Endometrial microvascular endothelial cells (primary cell): ENCODE data around the gene UBB. TPM values are rescaled to one million over a fixed set of nuclear protein-coding genes. Genes with fewer than 3 reads are reported as not detected.
"Not testable (repeated sequence)": the region's sequence is repeated elsewhere in the genome, so short reads cannot be mapped to it uniquely, and the experiment has no call there.

Experiments
- in situ Hi-C: cut with HindIII; loops from 2 replicates; pipeline ENCODE4 v1.10.0; 2017; ENCODE audit warnings: low sequenced_read_pairs, low pct_unique_long_range_greater_than_20kb; ENCODE audit errors: inconsistent ontology term
- total RNA-seq: library from RNA; depleted of rRNA; stranded (reverse); fragments of >200 nt; gene quantifications from one replicate; pipeline ENCODE4 v1.2.3, GENCODE V29; 2015; ENCODE audit errors: inconsistent ontology term

The UBB gene
- total RNA-seq, 1 donor from 2014 or later: 1,239 TPM

DNA sequence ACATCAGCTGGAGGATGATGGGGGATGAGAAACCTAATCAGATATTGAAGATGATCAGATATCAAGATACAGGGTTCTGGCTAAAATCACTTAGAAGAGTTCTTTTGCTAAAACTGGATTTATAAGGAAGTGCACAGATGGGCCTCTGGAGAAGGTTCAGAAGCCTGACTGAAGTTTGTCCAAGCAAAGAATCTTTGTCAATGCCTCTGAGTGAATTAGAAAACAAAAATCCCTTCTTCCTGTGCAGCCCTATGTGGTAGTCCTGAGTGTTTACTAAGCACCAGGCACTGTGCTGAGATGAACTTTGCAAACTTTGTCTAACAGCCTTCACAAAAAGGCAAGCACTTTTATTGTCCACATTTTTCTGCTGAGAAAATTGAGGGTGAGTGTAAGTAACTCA is 16.3 kb upstream of the UBB start:
- in situ Hi-C loops: no loop called here

- in situ Hi-C loops: no loop called here
These were observed 9.1 kb upstream of the UBB start for GRCh38 chr17:16371742-16372141.

- in situ Hi-C loops: no loop called here
These were observed 6.5 kb upstream of the UBB start for GRCh38 chr17:16374146-16374938.

DNA sequence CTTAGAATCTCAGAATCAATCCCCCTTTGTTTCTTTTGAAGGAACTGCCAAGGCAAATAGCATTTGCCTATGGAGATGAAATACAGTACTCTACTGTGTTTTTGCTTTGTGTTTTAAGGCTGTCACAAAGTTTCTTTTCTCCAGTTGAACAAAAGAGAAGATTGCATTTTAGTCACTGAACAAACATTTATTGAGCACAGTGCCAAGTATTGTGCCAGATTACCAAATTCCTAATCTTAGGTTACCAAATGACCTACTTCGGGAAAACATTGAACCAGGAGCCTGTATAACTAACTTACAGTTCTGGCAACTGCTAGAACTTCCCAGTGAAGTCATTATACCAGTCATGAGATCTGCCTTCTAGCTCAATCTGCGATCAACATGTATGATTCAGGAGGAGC is 3.0 kb upstream of the UBB start:
- in situ Hi-C loops: no loop called here

DNA sequence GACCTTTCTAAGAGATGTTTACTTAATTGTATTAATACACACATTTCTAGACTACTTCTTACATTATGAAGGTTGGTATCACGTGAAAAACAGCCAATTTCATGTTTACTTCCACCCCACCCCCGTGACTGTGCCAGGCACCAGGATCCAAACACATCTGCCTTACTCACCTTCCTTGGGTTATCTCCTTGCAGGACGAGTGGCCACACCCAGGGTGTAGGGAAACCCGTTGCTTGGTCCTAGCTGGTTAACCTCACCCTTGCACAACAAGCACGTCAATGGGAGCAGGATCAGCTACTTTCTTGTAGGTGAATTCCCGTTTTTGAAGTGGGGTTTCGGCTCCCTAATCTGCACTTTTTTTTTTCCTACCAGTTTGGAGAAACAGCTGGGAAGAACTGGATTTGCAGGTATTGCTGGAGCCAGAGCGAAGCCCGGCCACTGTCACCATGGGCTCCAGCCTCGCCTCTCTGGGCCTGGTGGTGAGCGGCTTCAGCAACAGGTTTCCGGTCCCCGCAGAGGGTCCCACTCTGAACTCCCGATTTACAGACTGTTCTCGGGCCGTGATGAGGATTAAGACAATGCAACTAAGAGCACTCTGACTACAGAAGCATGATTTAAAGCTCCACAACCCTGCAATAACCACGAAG is 2.1 kb upstream of the UBB start:
- in situ Hi-C loops: no loop called here

- in situ Hi-C loops: no loop called here
These were observed 1.2 kb upstream of the UBB start for GRCh38 chr17:16379654-16380053.

DNA sequence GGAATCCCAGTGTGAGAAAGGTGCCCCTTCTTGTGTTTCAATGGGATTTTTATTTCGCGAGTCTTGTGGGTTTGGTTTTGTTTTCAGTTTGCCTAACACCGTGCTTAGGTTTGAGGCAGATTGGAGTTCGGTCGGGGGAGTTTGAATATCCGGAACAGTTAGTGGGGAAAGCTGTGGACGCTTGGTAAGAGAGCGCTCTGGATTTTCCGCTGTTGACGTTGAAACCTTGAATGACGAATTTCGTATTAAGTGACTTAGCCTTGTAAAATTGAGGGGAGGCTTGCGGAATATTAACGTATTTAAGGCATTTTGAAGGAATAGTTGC is 567 bp downstream of the UBB start:
- in situ Hi-C loops: no loop called here

GRCh38 chr17:16383216-16383615 is 2.3 kb downstream of the UBB start:
- in situ Hi-C loops: no loop called here

DNA sequence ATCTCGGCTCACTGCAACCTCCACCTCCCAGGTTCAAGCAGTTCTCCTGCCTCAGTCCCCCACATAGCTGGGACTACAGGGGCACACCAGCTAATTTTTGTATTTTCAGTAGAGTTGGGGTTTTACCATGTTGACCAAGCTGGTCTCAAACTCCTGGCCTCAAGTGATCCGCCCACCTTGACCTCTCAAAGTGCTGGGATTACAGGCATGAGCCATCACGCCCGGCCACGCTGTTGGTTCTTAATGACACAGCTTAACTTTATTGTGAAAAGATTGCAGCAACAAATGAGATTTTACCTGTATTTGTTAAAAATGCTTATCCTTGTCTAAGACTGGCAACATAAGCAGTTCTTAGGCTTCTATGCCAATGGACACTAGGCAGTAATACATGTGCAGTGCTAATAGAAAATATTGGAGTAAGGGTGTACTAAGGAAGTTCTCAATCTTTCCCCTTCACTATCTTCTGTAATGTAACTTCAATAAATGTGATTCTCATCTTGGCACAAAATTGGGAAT is 2.9 kb downstream of the UBB start:
- in situ Hi-C loops: no loop called here

DNA sequence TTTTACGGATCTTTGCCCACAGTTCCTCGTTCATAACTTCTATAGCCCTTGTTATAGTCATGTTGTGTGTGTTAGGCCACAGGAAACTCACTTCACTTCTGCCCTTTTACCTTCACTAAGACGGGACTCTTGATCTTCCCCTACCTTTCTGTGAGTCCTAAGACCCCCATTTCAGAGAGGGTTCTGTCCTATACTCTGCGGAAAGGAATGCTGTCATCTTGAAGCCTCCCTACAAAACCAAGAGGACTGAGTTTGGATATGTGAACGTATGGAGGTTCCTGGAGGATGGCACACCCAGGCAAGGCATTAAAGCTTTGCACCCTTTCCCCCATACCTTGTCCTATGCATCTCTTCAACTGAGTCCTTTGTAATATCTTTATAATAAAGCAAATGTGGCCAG is 3.7 kb downstream of the UBB start:
- in situ Hi-C loops: no loop called here

- in situ Hi-C loops: not testable (repeated sequence)
These were observed 5.2 kb downstream of the UBB start for GRCh38 chr17:16386126-16386507.

DNA sequence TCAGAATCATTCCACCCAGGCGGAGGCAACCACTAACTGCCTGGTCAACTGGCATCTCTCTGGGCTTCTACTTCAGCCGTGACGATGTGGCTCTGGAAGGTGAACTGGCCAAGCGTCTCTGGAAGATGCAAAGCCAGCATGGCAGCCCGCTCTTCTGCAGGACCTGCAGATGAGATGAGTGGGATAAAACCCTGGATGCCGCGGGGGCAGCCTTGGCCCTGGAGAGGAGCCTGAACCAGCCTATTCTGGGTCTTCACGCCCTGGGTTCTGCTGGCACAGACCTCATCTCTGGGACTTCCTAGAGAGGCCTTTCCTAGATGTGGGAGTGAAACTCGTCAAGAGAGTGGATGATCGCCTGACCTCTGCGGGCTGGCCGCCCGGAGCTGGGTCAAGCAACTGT is 10.6 kb downstream of the UBB start:
- in situ Hi-C loops: no loop called here

DNA sequence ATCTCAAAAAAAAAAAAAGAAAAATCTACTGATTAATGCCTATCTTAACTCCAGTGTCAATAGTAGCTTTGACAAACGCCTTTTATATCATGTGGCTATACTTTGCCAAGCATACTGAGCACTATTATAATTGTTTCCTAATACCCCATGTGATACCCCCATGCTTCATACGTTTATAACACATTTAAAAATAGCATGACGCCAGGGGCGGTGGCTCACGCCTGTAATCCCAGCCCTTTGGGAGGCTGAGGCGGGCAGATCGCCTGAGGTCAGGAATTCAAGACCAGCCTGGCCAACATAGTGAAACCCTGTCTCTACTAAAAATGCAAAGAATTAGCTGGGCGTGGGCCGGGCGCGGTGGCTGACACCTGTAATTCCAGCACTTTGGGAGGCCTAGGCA is 11.6 kb downstream of the UBB start:
- in situ Hi-C loops: not testable (repeated sequence)

- in situ Hi-C loops: not testable (repeated sequence)
These were observed 15.0 kb downstream of the UBB start for GRCh38 chr17:16395887-16396286.

DNA sequence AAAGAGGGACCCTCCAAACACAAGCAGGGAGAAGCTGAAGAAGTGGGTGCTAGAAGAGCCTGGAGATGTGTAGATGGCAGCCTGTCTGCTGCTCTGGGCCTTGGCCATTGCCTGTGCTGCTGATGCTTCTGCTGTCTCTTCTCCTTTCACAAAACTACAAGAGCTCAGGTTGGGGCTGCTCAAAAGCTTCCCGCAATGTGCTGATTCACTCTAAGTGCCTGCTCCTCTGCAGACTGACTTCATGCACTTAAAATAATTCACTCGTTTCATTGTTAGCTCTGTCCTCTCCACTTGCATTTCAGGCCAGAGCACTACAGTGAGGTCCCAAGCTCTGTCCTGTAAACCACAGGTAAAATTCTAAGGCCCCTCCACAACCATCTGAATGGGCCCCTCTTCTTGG is 15.8 kb downstream of the UBB start:
- in situ Hi-C loops: not testable (repeated sequence)

- in situ Hi-C loops: no loop called here
These were observed 17.7 kb downstream of the UBB start for GRCh38 chr17:16398270-16399267.

- in situ Hi-C loops: not testable (repeated sequence)
These were observed 23.0 kb downstream of the UBB start for GRCh38 chr17:16403847-16404246.

- in situ Hi-C loops: no loop called here
These were observed 26.1 kb downstream of the UBB start for GRCh38 chr17:16406742-16407674.
